HG03196 (cell line): ENCODE data around the gene SOS1.
"Not testable (repeated sequence)": the region's sequence is repeated elsewhere in the genome, so short reads cannot be mapped to it uniquely, and the experiment has no call there.

Experiments used
- ATAC-seq: cut with Tn5 transposase; IDR thresholded peaks from one replicate; pipeline ENCODE4 v1.9.1; 2021; ENCODE audit not compliant: unreplicated experiment

Gene SOS1

DNA sequence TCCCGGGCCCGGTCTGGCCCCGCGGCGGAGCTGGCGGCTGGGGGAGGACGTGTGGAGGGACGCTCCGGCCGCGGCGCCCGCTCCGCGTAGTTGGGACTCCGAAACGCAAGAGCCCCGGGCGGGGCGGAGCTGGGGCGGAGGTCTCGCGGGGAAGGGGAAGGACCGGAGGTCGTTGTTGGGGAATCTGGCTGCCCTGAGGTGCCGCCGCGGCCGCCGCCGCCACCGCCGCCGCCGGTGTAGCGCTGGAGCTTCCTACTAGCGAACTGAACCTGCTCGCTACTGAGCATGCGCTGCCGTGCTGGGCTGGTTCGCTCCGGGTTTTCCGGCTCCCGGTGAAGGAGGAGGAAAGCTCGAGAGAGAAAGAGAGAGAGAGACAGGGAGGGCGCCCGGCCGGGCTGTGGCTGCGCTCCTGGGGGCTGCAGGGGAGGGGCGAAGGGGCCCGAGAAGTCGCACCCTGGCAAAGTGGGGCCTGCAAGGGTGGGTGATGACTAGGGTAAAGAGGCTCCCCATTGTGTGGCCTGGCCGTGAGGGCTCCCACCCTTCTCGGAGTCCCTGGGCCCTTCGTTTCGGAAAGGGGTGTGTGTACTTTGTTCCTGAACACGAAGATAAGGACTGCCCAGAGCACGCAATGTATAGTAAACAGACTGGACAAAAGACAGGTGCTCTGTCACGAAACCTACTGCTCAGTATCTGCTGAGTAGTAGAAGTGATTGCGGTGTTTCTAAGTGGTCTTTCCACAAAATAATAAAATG lies at the start of gene SOS1:
SOS1 (minus strand) TSS at position 281 of the 752 bp plus-strand sequence. CDS start 629 bp downstream, outside the sequence.
- peak; percentile 44 for ATAC-seq

DNA sequence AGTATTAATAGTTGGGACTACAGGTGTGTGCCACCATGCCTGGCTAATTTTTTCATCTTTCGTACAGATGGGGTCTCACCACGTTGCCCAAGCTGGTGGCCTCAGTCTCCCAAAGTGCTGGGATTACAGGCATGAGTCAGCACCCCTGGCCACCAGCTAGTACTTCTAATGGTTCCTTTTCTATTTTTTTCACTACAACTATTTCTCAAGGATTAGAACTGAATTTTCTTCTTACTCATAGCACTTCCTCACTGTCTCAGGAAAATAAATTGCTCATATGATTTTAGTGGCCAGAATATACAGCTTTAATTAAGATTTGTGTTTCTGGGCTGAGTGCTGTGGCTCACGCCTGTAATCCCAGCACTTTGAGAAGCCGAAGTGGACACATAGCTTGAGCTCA lies 43.2 kb upstream of the SOS1 start:
- no peak for ATAC-seq

DNA sequence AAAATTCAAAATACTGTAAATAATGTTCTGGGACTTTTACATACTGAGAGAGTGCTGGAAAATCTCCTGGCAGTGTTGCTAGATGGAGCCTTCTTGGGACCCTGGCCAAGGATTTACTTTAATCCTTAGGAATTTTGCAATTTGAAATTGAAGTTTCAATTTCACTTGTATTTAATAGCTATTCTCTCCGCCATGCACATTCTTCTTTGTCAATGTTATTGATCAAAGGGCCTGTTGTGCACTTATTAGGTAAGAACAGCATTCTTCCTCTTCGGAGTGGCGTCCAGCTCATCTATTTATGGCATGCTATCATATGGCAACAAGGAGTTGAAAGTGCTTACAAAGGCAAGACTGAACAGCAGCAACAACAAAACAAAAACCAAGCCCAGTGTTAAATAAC lies 40.1 kb upstream of the SOS1 start:
- no peak for ATAC-seq

DNA sequence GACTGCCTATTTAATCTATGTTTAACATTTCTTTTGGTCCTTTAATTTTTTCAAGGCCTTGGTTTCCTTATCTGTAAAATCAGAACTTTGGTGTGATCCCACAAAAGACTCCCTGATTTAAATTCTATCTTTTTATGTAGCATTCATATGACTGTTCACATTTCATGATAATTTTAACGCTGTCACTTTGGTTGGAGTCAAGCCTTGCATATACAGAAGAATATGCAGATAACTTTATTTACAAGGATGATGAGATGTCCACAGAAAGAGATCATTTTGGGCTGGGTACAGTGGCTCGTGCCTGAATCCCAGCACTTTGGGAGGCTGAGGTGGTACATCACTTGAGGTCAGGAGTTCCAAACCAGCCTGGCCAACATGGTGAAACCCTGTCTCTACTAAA lies 38.4 kb upstream of the SOS1 start:
- no peak for ATAC-seq

DNA sequence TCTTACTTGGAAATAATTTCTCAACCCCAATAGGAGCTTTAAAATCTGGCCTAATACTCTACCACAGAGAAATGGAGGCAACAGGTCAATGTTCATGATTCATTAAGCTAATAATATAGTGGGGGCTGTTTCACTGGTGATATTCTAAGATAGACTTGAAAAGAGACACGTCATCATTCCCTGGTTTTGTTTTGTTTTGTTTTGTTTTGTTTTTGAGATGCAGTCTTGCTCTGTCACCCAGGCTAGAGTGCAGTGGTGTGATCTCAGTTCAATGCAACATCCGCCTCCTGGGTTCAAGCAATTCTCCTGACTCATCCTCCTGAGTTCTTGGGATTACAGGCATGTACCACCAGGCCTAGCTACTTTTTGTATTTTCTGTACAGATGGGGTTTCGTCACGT lies 37.5 kb upstream of the SOS1 start:
- no peak for ATAC-seq

DNA sequence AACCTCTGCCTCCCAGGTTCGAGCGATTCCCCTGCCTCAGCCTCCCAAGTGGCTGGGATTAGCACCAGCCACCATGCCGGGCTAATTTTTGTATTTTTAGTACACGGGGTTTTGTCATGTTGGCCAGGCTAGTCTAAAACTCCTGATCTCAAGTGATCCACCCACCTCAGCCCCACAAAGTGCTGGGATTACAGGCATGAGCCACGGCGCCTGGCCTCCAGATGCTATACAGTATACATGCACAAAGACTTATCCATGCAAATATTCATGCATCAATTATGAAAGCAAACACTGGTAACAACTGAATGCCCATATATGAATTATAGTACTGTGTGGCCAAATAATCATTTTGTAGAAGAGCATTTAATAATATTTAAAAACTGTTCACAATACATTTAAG lies 36.0 kb upstream of the SOS1 start:
- no peak for ATAC-seq

DNA sequence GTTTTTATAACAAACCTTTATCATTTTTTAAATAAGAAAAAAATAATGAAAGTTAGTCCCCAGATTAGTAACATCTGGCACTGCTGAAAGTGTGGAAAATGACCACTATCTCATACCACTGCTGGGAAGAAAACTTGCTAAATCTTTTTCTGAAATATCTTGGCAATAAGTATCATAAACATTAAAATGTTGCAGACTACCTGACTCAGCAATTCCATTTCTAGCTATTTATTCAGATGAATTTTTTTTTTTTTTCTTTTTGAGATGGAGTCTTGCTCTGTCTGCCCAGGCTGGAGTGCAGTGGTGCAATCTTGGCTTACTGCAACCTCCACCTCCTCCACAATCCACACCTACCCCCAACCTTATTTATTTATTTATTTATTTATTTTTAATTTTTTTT lies 35.3 kb upstream of the SOS1 start:
- ATAC-seq, result no peak

DNA sequence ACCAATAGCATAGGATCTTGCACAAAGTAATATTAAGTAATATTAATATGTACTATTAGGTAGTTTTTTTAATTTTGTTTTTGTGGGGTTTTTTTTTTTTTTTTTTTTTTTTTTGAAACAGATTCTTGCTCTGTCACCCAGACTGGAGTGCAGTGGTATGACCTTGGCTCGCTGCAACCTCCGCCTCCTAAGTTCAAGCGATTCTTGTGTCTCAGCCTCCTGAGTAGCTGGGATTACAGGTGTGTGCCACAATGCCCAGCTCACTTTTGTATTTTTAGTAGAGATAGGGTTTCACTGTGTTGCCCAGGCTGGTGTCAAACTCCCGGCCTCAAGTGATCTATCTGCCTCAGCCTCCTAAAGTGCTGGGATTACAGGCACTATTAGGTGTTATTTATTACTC lies 34.7 kb upstream of the SOS1 start:
- ATAC-seq, result not testable (repeated sequence)

DNA sequence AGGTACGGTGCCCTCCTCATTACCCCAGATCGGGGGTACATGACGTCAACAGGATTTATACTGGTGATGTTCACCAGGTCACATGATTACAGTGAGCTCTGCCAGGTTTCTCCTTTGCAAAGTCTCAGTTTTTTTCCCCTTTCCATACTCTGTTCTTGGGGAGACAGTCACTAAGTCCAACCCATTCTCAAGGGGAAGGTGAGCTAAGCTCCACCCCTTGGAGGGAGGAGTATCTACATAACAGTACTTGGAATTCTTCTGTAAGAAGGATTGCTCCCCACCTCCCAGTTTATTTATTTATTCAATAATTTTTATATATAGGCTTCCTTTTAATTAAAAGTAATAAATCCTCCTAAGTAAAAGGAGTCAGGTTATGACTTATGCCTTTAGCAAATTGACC lies 34.1 kb upstream of the SOS1 start:
- ATAC-seq, result no peak

DNA sequence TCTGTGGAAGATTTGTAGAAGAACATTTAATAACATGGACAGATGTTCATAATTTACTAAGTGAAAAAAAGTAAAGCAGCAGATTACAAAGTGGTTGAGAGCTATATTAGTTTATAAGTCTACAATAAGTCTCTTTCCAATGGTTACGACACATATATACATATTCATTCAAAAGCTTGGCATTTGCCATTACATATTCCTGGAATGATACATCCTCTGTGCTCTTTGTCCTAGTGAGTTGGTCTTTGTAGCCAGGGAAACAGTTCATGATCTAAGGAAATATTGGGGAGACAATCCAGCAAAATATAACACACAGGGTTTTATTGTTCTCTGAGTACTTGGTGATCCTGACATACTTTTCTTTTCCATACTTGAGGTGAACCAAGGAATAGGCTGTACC lies 32.5 kb upstream of the SOS1 start:
- no peak for ATAC-seq

DNA sequence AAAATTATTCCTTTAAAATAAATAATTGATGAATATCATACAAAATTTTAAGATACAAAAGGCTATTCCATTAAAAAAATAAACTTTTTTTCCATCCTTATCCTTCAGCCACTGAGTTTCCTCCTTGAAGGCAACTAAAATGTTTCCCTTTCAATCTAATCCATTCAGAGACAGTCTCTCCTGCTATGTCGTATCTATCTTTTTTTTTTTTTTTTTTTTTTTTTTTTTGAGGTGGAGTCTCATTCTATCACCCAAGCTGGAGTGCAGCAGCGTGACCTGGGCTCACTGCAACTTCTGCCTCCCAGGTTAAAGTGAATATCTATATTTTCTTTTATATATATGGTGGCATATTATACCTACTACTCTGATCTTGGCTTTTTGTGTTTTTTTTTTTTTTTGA lies 31.7 kb upstream of the SOS1 start:
- no peak for ATAC-seq

DNA sequence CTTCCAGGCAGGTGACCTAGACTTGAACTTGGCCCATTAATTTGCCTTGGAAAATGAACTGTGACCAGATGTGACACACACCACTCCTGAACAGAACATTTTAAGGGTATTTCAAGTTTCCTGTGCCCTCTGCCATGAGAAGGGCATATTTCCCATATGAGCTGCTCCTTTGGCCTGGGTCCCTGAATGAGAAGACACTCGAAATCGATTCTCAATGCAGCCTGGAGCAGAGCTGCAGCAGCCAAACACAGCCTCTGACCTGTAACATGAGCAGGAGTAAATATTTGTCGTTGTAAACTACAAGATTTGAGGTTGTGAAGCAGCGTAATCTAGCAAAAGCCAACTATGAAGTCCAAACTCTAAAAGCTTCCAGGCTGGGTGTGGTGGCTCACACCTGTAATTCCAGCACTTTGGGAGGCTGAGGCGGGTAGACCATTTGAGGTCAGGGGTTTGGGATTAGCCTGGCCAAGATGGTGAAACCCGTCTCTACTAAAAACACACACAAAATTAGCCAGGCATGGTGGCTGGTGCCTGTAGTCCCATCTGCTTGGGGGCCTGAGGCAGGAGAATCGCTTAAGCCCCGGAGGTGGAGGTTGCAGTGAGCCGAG lies 30.1 kb upstream of the SOS1 start:
- no peak for ATAC-seq

DNA sequence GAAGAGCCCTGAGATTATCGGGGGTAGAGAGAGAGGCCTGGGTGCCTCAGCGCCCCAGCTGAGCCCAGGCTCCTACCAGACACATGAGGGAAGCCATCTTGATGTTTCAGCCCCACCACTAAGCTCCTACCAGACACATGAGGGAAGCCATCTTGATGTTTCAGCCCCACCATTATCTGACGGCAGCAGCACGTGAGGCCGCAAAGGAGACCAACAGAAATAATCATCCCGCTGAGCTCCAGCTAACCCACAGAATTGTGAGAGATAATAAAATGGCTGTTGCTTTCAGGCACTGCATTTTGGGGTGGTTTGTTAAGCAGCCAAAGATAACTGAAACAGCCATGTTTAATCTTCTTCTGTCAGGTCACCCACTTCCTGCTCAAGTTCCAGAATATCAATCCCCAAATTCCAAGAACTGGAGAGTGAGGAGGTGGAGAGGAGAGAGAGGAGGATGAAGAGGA lies 29.3 kb upstream of the SOS1 start:
- ATAC-seq, result no peak

DNA sequence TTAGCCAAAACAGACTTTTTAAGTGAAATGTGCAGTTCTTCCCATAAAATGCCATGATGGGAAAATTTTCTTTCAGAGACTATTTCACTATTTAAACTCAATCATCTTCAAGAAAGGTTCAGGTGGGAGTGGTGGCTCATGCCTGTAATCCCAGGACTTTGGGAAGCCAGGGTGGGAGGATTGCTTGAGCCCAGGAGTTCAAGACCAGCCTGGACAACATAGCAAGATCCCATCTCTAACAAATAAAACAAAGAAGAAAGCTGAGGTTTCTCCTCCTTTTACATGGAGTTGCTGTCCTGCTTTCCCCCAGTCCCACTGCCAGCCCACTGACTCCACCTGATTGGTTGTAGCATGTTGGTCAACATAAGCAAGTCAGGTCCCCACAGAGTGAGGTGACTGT lies 25.8 kb upstream of the SOS1 start:
- ATAC-seq, result no peak

DNA sequence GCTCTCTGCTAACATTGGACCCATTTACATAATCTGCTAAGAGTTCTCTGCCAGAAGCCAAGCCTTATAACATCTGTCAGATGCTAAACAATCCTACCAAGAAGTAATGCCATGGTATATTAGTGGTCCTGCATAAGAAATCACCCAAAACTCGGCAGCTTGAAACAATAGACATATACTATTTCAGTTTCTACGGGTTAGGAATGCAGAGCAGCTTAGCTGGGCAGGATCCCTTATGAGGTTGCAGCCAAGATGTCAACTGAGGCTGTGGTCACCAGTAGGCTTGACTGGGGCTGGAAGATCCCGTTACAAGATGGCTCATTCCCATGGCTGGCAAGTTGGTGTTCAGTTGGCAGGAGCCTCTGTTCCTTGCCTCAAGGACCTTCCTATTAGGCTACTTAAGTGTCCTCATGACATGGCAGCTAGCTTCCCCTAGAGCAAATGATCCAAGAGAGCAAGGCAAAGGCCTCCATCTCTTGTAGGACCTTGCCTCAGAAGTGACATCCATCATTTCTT lies 25.1 kb upstream of the SOS1 start:
- no peak for ATAC-seq

DNA sequence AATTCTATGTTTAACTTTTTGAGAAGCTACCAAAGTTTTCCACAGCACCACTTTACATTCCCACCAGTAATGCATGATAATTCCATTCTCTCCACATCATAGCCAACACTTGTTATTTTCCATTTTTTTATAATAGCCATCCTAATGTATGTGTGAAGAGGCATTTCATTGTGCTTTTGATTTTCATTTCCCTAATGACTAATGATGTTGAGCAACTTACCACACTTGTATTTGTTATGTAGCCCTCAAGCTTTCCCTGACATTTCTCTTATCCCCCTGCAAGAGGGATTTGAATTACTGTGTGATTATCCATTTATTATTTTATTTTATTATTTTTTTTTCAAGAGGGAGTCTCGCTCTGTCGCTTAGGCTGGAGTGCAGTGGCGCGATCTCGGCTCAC lies 23.6 kb upstream of the SOS1 start:
- ATAC-seq, result no peak

DNA sequence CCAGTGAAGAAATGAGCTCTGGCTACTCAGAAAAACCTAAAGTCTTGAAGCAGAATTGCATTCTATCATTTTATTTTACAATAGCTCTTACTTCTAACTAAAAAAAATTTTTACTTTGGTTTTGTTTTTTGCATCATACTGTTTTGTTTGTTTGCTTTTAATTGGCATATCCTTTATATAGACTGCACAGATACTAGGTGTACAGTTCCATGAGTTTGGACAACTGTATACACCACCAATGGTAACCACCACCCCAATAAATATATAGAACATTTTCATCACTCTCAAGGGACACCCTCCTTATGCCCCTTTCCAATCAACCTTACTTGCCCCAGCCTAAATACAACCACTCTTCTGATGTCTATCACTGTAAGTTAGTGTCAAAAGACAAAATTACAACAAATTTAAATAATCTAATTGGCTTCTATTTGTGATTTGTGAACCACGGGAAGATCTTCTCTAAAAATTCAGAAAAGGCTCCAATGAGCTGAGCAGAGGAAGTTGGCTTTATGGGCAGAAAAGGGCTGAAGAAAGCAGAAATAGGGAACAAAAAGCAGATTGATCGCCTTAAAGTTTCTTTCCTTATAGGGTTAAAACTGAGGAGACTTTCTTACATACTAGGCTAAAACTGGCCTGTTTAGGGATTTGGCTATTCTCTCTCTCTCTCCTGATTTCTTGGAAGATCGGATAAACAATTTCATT lies 22.2 kb upstream of the SOS1 start:
- ATAC-seq, result no peak

DNA sequence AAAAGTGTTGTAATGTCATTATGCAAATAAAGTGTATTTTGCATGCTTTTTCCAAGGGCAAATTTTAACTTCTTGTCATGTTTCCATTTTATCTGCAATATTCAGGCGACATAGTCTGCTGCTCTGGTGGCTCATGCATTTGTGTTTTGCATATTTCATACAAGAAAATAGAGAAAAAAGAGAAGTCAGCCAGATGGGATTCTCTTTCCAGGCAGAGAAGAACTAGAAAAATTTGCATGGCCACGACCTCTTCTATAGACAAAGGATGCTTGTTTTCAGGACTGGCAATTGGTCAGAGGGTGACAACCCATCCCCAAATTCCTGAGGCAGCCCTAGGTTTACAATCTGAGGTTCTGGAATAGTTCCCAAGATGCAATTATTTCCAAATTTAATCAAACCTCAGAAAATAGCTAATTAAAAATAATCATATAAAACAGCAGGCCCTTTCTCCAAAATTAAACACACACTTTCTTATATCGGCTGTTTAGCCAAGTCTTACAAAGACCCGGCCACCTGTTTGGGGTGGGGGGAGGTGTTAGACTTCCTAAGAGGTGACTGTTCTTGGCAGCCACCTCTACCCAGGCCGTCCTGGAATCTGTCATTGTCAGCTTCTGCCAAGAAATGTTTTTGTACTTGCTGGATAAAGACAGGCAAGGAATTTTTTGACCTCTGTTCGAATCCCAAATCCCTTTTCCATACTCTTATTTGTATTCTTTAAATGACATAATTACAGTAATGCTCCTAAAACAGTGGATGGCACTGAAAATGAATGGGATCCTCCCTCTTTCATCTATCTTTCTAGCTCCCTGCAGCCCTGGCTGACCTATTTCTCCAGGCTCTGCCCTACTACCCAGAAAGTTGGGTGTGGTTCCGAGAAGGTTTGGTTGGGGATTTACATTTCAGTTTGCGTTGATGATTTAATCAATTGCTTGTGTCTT lies 20.8 kb upstream of the SOS1 start:
- no peak for ATAC-seq

DNA sequence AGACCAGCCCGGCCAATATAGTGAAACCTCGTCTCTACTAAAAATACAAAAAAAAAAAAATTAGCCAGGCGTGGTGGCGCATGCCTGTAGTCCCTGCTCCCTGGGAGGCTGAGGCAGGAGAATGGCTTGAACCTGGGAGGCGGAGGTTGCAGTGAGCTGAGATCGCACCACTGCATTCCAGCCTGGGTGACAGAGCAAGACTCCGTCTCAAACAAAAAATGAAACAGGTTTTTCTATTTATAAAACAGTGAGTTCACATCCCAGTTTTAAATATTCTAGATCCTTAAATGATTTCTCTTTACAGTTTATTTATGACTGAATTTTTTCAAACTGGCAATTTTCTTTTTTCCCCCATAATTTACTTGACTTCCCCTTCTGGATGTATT lies 20.1 kb upstream of the SOS1 start:
- not testable (repeated sequence) for ATAC-seq

DNA sequence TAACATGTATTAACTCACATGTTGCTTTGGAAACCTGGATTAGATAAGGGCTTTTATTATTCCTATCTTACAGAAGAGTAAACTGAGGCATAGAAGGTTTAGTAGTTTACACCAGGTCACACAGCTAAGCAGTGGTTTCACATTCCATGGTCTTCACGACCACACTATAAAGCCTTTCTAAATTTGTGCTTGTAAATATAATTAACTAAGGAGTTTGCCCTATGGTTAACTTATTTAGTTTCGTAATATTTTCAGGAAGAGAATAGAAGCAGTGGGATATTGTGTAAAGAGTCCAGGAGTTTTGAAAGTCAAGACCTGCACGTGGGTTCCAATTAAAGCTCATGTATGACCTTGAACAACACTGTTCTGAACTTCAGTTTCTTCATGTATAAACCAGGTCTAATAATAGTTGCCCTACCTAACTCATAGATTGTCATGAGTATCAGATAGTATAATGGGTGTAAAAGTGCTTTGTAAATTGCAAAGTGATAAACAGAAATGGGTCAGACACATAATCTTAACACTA lies 19.5 kb upstream of the SOS1 start:
- no peak for ATAC-seq
